ENCODE results near the gene SERPINB6. TPM values are rescaled to one million over a fixed set of nuclear protein-coding genes. Genes with fewer than 3 reads are reported as not detected.

The SERPINB6 gene
- total RNA-seq, 2 experiments from 2014 or later: 13.2 TPM; not detected in 1

GRCh38 chr6:2914318-2914660, 57.1 kb downstream of the SERPINB6 start:
- Histone ChIP-seq H3K9me2 (ENCODE audit: insufficient read depth, low read length) (no peaks in the 10 kb centered on the region), H3K4me2 (ENCODE audit: low read length) (no peak overlapping the region), H3K79me2 (ENCODE audit: insufficient read depth, low read depth, low read length) (no peaks in the 10 kb centered on the region), H3K4me1 (ENCODE audit: insufficient read depth, low read length, poor library complexity, severe bottlenecking) (peaks cover 36% of the 10 kb centered on the region), H3K4me3 (ENCODE audit: low read depth, low read length, poor library complexity, severe bottlenecking) (no peak overlapping the region), H3K36me3 (ENCODE audit: insufficient read depth, low read length) (no peaks in the 10 kb centered on the region), H3K27ac (ENCODE audit: low read depth, low read length, poor library complexity, severe bottlenecking) (no peak overlapping the region), H4K20me1 (ENCODE audit: insufficient read depth, low read length) (no peaks in the 10 kb centered on the region), H2AFZ (ENCODE audit: low read length) (no peak overlapping the region), H3K9me3 (ENCODE audit: low read length) (no peaks in the 10 kb centered on the region)
- TF ChIP-seq, protein P1, sequence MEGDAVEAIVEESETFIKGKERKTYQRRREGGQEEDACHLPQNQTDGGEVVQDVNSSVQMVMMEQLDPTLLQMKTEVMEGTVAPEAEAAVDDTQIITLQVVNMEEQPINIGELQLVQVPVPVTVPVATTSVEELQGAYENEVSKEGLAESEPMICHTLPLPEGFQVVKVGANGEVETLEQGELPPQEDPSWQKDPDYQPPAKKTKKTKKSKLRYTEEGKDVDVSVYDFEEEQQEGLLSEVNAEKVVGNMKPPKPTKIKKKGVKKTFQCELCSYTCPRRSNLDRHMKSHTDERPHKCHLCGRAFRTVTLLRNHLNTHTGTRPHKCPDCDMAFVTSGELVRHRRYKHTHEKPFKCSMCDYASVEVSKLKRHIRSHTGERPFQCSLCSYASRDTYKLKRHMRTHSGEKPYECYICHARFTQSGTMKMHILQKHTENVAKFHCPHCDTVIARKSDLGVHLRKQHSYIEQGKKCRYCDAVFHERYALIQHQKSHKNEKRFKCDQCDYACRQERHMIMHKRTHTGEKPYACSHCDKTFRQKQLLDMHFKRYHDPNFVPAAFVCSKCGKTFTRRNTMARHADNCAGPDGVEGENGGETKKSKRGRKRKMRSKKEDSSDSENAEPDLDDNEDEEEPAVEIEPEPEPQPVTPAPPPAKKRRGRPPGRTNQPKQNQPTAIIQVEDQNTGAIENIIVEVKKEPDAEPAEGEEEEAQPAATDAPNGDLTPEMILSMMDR (conservative IDR thresholded peaks at IDR 0.05; ENCODE audit: low read length): no peak
- TF ChIP-seq EZH2phosphoT487 (IDR thresholded peaks at IDR 0.05; ENCODE audit: borderline replicate concordance, low read depth, low read length): no peak
- POLR2A ChIA-PET: interaction anchor here (0.6 to 1.9 kb wide), 5 partner anchors 23 to 346 kb away, joined by 3 to 10 read pairs (median 5); no protein-coding TSS in a partner anchor
- intact Hi-C loops (cut with micrococcal nuclease; ENCODE audit: unreplicated experiment): loop anchor here (5.0 kb wide), 2 partner anchors 122 to 147 kb away; partner anchors contain the start of gene WRNIP1
- no peak for DNase-seq (ENCODE audit: low spot score)
- CTCF ChIA-PET (ENCODE audit: unreplicated experiment): interaction anchor here (0.8 kb wide), 1 partner anchor 68 kb away, joined by 3 read pairs; no protein-coding TSS in a partner anchor
- BruUV-seq (replicated peaks): no TSS peak

DNA sequence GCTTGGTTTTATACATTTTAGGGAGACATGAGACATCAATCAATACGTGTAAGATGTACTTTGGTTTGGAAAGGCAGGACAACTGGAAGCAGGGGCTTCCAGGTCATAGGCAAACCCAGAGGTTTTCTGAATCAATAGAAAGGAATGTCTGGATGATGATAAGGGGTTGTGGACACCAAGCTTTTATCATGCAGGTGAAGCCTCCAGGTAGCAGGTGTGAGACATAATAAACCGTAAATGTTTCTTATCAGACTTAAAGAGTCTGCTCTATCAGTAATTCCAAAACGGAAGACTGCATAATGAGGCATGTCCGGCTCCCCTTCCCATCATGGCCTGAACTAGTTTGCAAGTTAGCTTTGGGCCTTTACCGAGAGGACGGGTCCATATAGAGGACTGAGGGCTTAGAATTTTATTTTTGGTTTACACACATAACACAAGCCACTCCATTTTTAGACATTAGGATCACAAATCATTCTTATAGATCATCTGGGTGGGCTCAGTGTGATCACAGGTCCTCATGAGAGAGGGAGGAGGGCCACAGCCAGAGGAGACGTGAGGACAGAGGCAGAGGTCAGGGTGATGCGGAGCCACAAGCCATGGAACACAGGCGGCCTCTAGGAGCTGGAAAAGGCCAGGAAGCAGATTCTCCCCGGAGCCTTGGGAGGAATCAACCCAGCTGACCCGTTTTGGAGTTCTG, 57.6 kb downstream of the SERPINB6 start:
- DNase-seq (ENCODE audit: low spot score): no peak
- Histone ChIP-seq H3K27ac (ENCODE audit: low read depth, low read length, poor library complexity, severe bottlenecking) (no peak overlapping the region), H4K20me1 (ENCODE audit: insufficient read depth, low read length) (no peaks in the 10 kb centered on the region), H3K9me2 (ENCODE audit: insufficient read depth, low read length) (no peaks in the 10 kb centered on the region), H3K36me3 (ENCODE audit: insufficient read depth, low read length) (no peaks in the 10 kb centered on the region), H3K9me3 (ENCODE audit: low read length) (no peaks in the 10 kb centered on the region), H3K4me3 (ENCODE audit: low read depth, low read length, poor library complexity, severe bottlenecking) (no peak overlapping the region), H3K4me2 (ENCODE audit: low read length) (no peak overlapping the region), H3K4me1 (ENCODE audit: insufficient read depth, low read length, poor library complexity, severe bottlenecking) (peaks cover 38% of the 10 kb centered on the region), H3K79me2 (ENCODE audit: insufficient read depth, low read depth, low read length) (no peaks in the 10 kb centered on the region), H2AFZ (ENCODE audit: low read length) (no peak overlapping the region)
- ChIA-PET CTCF (ENCODE audit: unreplicated experiment) (interaction anchor here (0.8 to 1.0 kb wide), 2 partner anchors 67 to 68 kb away, joined by 3 to 4 read pairs; no protein-coding TSS in a partner anchor), POLR2A (interaction anchor here (0.6 to 1.9 kb wide), 7 partner anchors 22 to 345 kb away, joined by 3 to 10 read pairs (median 4); no protein-coding TSS in a partner anchor)
- TF ChIP-seq EZH2phosphoT487 (IDR thresholded peaks at IDR 0.05; ENCODE audit: borderline replicate concordance, low read depth, low read length): no peak
- TF ChIP-seq, protein P1 (conservative IDR thresholded peaks at IDR 0.05; ENCODE audit: low read length): no peak
- intact Hi-C loops (cut with micrococcal nuclease; ENCODE audit: unreplicated experiment): loop anchor here (5.0 kb wide), 2 partner anchors 121 to 146 kb away; partner anchors contain the start of gene WRNIP1
- BruUV-seq (replicated peaks): no TSS peak

Data from OCI-LY7 (cell line).